Measurements from ENCODE around the gene PACS1.
"Not testable (repeated sequence)": the region's sequence is repeated elsewhere in the genome, so short reads cannot be mapped to it uniquely, and the experiment has no call there.

Gene PACS1

GRCh38 chr11:66069715-66070603 is at the start of gene PACS1:
TSS of gene PACS1 (plus strand) at chr11:66070272. CDS start at chr11:66070487, 215 bp downstream.
- DNase-seq: peak; percentile 33 to 38

GRCh38 chr11:66020618-66021357 is 49.3 kb upstream of the PACS1 start:
- peak; percentile 30 to 39 for DNase-seq

- DNase-seq: peak; percentile 61 to 62
Observed at GRCh38 chr11:66022401-66023185, 47.5 kb upstream of the PACS1 start.

DNA sequence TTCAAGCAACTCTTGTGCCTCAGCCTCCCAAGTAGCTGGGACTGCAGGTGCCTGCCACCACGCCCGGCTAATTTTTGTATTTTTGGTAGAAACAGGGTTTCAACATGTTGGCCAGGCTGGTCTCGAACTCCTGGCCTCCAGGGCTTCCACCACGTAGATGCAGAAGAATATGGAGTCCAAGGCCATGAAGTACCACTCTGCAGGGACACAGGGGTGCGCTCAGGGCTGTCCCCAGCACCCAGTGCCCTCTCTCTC is 47.0 kb upstream of the PACS1 start:
- not testable (repeated sequence) for DNase-seq

DNA sequence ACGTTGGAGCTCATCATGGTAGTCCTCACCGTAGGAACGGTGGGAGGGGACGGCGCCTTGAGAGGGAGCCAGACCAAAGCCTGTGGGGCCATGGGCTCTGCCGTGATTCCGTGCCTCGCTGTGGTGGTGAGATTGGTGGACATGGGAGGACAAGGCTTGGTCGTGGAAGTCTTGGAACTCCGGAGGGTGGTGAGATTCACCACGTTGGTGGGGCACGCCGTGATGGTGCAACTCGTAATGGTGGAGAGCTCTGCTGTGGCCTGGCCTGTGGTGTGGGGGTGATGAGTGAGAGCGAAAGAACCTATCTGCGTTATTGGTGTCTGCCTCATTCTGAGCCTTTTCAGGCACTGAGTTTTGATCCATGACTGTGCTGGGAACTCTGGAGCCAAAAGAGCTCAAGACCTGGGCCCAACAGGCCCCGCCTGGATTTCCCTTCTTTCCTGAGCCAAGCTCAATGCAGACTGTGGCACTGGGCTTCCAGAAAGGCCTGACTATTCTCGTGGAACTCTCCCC is 44.0 kb upstream of the PACS1 start, which contains the start of gene CATSPER1:
TSS of gene CATSPER1 (minus strand) at position 463 of the 513 bp plus-strand sequence. CDS start at position 363, 100 bp downstream.
- no peak for DNase-seq

- DNase-seq: no peak
Observed at GRCh38 chr11:66032957-66033735, 36.9 kb upstream of the PACS1 start.

- no peak for DNase-seq
Observed at GRCh38 chr11:66035653-66036333, 34.3 kb upstream of the PACS1 start.

DNA sequence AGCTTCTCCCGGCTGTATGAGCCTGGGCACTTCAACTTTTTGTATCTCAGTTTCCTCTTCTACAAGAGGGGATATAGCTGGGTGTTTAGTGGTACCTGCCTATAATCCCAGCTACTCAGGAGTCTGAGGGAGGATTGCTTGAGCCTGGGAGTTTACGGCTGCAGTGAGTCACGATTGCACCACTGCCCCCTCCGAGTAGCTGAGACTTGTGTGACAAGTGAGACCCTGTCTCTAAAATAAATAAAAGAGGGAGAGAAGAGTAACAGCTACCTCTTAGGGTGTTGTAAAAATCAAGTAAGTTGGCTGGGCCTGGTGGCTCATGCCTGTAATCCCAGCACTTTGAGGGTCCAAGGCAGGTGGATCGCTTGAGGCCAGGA is 33.8 kb upstream of the PACS1 start:
- DNase-seq: no peak

- DNase-seq: no peak
Observed at GRCh38 chr11:66037327-66037726, 32.7 kb upstream of the PACS1 start.

GRCh38 chr11:66039765-66040164 is 30.3 kb upstream of the PACS1 start:
- DNase-seq: no peak

- no peak for DNase-seq
Observed at GRCh38 chr11:66042227-66042995, 27.7 kb upstream of the PACS1 start.

- DNase-seq: no peak
Observed at GRCh38 chr11:66042996-66043906, 26.8 kb upstream of the PACS1 start.

DNA sequence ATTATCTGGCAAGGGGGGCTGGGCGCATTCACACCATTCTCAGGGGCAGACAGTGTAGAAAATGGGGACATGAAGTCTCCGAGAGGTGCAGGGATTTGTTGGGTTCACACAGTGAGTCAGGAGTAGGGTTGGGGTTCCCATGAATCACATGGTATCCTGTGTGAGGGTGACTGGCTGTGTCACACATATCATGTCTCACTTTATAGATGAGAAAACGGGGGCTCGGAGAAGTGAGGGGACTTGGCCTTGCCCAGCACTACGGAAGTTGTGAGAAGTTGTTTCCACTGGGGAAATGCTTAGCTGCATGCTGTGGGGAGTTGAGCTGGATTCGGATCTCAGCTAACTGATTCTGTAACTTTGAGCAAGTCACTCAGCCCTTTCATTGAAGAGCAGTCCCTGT is 25.3 kb upstream of the PACS1 start:
- no peak for DNase-seq

GRCh38 chr11:66045177-66045639 is 24.9 kb upstream of the PACS1 start:
- DNase-seq: peak; percentile 79 to 84

GRCh38 chr11:66046901-66047300 is 23.2 kb upstream of the PACS1 start:
- no peak for DNase-seq

GRCh38 chr11:66047541-66048365 is 22.3 kb upstream of the PACS1 start:
- DNase-seq: no peak

DNA sequence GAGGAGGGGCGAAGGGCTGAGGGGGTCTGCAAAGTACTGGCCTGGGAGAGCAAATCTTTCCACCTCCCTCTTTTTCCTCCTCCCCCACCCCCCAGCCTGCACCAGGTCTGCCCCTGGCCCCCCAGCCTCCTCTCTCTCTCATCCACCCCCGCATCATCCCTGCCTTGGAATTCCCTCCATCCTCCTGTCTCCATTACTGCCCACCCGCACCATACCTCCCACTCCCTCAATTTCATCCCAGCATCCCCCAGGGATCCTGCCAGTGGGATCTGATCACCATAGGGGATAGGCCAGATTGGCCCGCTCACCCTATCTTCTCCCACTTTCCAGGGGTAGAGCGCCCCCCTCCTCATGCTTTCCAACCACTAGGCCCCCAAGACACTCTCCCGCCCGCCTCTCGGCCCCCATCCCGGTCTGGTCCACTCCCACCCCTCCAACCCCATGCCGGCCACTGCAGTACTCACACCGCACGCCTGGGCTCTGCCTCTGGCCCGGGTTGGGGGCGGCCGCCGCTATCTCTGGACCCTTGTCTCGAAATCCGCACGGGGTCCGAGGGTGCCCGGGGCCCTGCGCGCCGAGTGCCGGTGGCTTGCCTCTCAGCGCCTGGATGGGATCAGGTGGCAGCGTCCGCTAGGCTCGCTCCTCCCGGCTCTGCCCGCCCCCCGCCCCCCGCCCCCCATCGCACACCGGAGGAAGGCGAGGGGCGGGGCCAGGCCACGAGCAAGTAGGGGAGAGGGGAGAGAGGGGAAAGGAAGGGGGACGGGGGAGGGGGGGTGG is 21.3 kb upstream of the PACS1 start, which contains the start of gene GAL3ST3:
TSS of gene GAL3ST3 (minus strand) at position 615 of the 777 bp plus-strand sequence. CDS start 3,746 bp downstream, outside the sequence.
- no peak for DNase-seq
